ENCODE results near the gene EZH2.
A peak's percentile ranks its signal among the peaks of the same experiment; 100 is the strongest.

Gene EZH2

GRCh38 chr7:148925836-148926235, 41.7 kb upstream of the EZH2 start:
- Histone ChIP-seq H3K27ac (no peak overlapping the region), H3K27me3 (ENCODE audit: control insufficient read depth, insufficient read depth, low read length) (no peaks in the 10 kb centered on the region), H3K9me3 (ENCODE audit: control insufficient read depth, low read length) (no peaks in the 10 kb centered on the region), H3K79me2 (no peaks in the 10 kb centered on the region), H3K4me1 (no peaks in the 10 kb centered on the region), H3K4me2 (ENCODE audit: low read length) (no peak overlapping the region), H3K9ac (no peak overlapping the region), H2AFZ (no peak overlapping the region), H3K36me3 (ENCODE audit: control insufficient read depth, insufficient read depth, low read length) (no peaks in the 10 kb centered on the region), H3K4me3 (ENCODE audit: low read depth, low read length) (no peak overlapping the region)
- TF ChIP-seq, protein P1, sequence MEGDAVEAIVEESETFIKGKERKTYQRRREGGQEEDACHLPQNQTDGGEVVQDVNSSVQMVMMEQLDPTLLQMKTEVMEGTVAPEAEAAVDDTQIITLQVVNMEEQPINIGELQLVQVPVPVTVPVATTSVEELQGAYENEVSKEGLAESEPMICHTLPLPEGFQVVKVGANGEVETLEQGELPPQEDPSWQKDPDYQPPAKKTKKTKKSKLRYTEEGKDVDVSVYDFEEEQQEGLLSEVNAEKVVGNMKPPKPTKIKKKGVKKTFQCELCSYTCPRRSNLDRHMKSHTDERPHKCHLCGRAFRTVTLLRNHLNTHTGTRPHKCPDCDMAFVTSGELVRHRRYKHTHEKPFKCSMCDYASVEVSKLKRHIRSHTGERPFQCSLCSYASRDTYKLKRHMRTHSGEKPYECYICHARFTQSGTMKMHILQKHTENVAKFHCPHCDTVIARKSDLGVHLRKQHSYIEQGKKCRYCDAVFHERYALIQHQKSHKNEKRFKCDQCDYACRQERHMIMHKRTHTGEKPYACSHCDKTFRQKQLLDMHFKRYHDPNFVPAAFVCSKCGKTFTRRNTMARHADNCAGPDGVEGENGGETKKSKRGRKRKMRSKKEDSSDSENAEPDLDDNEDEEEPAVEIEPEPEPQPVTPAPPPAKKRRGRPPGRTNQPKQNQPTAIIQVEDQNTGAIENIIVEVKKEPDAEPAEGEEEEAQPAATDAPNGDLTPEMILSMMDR (IDR thresholded peaks at IDR 0.05): no peak

DNA sequence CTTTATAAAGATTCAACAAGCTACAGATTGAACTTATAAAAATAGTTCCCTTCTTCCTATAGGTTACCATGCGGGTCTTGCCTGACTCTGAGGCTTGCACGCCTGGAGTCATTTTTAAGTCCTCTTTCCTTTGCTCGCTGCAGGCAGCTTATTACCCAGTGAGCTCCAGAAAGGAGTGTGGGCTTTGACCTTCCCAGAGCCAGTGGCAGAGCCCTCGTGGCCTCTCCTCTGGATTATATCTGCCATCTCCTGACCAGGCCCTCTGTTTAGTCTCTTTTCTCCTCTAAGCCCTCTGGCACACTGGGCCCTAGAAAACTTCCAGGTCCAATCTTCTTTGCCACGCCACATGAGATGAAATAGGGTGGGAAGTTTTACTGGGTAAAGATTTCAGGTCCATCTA, 39.9 kb upstream of the EZH2 start:
- Histone ChIP-seq H3K79me2 (no peaks in the 10 kb centered on the region), H3K27ac (no peak overlapping the region), H3K4me2 (ENCODE audit: low read length) (no peak overlapping the region), H3K36me3 (ENCODE audit: control insufficient read depth, insufficient read depth, low read length) (no peaks in the 10 kb centered on the region), H3K9ac (no peak overlapping the region), H2AFZ (no peak overlapping the region), H3K27me3 (ENCODE audit: control insufficient read depth, insufficient read depth, low read length) (no peaks in the 10 kb centered on the region), H3K4me3 (ENCODE audit: low read depth, low read length) (no peak overlapping the region), H3K9me3 (ENCODE audit: control insufficient read depth, low read length) (no peaks in the 10 kb centered on the region), H3K4me1 (no peaks in the 10 kb centered on the region)
- TF ChIP-seq, protein P1 (IDR thresholded peaks at IDR 0.05): no peak

DNA sequence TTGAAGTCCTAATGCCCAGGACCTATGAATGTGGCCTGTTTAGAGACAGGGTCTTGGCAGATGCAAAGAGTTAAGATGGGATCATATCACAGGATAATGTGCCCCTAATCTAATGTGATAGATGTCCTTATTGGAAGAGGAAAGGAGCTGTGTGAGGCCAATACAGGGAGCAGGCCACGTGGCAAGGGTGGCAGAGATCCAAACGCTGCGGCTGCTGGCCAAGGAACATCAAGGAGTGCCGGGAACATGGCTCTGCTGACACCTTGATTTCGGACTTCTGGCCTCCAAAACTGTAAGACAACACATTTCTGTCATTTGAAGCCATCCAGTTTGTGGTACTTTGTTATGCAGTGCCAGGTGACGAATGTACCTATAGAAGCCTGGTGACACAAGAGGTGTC, 37.7 kb upstream of the EZH2 start:
- Histone ChIP-seq H2AFZ (no peak overlapping the region), H3K4me1 (no peaks in the 10 kb centered on the region), H3K27ac (no peak overlapping the region), H3K27me3 (ENCODE audit: control insufficient read depth, insufficient read depth, low read length) (no peaks in the 10 kb centered on the region), H3K4me2 (ENCODE audit: low read length) (no peak overlapping the region), H3K4me3 (ENCODE audit: low read depth, low read length) (no peak overlapping the region), H3K9ac (no peak overlapping the region), H3K36me3 (ENCODE audit: control insufficient read depth, insufficient read depth, low read length) (no peaks in the 10 kb centered on the region), H3K79me2 (no peaks in the 10 kb centered on the region), H3K9me3 (ENCODE audit: control insufficient read depth, low read length) (no peaks in the 10 kb centered on the region)
- TF ChIP-seq, protein P1 (IDR thresholded peaks at IDR 0.05): no peak

DNA sequence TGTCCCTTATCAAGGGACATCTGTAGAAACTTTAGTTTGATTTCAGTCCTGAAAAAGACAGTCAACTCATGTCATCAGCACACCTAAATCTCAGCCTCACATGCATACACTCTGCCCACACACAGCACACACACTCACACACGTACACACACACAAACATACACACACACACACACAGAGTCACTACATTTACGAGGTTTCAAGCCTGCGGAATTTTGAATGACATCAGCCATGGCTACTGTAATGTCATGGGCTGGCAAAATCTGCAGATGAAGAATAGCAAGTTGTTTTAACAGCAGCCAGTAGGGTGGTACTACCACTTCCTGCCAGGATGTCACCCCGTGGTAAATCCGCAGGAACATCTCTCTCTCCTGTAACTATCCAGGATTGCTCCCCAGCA, 37.1 kb upstream of the EZH2 start:
- H2AFZ ChIP-seq: peak overlapping the region; percentile 29
- TF ChIP-seq, protein P1 (IDR thresholded peaks at IDR 0.05): no peak
- no peaks in the 10 kb centered on the region for H3K36me3 ChIP-seq (ENCODE audit: control insufficient read depth, insufficient read depth, low read length)

GRCh38 chr7:148919859-148920258, 35.8 kb upstream of the EZH2 start:
- Histone ChIP-seq H3K36me3 (ENCODE audit: control insufficient read depth, insufficient read depth, low read length) (no peaks in the 10 kb centered on the region), H3K9ac (no peak overlapping the region), H3K9me3 (ENCODE audit: control insufficient read depth, low read length) (no peaks in the 10 kb centered on the region), H3K4me1 (no peaks in the 10 kb centered on the region), H2AFZ (no peak overlapping the region), H3K4me3 (ENCODE audit: low read depth, low read length) (no peak overlapping the region), H3K27me3 (ENCODE audit: control insufficient read depth, insufficient read depth, low read length) (no peaks in the 10 kb centered on the region), H3K79me2 (no peaks in the 10 kb centered on the region), H3K4me2 (ENCODE audit: low read length) (no peak overlapping the region), H3K27ac (no peak overlapping the region)
- TF ChIP-seq, protein P1 (IDR thresholded peaks at IDR 0.05): no peak

More for the DNA sequence above, 37.1 kb upstream of the EZH2 start:
- no peaks in the 10 kb centered on the region for H3K79me2 ChIP-seq
- H3K4me1 ChIP-seq: no peaks in the 10 kb centered on the region
- no peak overlapping the region for H3K9ac ChIP-seq
- no peak overlapping the region for H3K4me3 ChIP-seq (ENCODE audit: low read depth, low read length)
- H3K27me3 ChIP-seq (ENCODE audit: control insufficient read depth, insufficient read depth, low read length): no peaks in the 10 kb centered on the region
- H3K9me3 ChIP-seq (ENCODE audit: control insufficient read depth, low read length): no peaks in the 10 kb centered on the region
- no peak overlapping the region for H3K27ac ChIP-seq
- H3K4me2 ChIP-seq (ENCODE audit: low read length): no peak overlapping the region

Data from parathyroid adenoma (tissue), 2 donors.